GM21390 (cell line): ENCODE data around the gene CCK.
A peak's percentile ranks its signal among the peaks of the same experiment; 100 is the strongest.

Experiments used
- ATAC-seq: cut with Tn5 transposase; IDR thresholded peaks from one replicate; pipeline ENCODE4 v1.9.1; 2021; ENCODE audit not compliant: unreplicated experiment

The CCK gene

DNA sequence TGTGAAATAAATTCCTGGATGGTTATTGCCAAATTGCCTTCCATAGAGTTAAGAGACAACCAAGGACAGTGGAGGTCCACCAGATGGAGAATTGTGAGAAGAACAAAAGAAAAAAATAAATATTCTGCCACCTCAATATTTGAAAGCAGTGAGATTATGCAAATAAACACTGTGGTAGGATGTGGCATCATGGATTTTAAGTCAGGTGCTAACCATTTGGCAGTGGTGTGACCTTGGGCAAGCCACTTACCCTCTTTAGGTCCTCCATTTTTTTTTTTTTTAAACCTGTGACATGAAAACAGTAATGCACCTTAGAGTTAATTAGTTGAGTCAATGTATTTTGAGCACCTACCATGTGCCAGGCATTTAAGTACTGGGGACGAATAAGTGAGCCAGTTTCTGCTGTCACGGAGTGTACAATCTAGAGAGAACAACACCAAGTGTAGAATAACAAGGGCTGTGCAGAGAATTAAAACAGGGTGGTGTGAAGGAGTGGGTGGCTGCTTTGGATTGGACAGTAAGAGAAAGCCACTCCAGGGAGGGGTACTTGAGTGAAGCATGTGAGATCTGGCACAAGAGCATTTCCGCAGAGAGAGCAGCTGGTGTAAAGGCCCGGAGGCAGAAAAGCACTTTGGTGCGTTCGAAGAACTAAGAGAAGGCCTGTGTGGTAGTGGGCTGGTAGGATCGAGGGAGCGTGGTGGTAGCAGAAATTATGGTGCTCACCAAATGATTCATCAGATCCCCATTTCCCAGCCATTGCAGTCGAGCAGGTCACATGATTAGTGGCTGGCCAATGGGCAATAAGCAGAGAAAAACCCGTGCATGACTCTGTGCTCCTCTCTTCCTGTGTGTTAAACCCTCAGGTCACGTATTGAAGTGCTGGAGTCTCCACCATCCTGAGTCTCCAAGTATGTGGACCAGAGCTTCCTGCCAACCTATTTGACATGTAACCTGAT, 39.2 kb downstream of the CCK start:
- no peak for ATAC-seq

DNA sequence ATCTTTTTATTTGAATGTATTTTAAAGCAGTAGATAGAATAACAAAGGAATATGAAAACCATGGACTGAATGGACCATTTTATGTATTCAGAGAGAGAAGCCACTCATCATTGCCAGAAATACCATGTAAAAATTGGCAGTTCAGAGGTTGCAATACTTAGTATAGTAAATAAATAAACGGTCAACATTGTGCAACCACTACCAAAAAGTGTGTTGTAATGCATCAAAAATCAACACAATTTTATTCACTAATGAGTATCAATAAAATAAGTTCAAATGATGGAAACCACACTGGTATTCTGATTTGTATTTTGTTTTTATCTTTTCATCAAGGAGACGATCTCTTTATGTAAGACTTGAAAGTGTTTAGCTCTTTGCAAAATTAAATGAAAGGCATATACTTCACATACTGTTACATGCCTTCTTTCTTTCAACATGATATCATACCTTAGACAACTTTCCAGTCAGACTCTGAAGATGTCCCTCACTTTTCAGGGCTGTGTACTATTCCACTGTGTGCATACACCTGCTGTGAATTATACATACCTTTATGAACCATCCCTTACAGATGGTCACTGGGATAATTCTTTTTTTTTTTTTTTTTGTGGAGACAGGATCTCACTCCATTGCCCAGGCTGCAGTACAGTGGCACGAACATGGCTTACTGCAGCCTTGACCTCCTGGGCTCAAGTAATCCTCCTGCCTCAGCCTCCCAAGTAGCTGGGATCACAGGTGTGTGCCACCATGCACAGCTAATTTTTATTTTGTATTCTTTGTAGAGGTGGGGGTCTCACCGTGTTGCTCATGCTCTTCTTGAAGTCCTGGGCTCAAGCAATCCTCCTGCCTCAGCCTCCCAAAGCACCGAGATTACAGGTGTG, 40.3 kb downstream of the CCK start:
- no peak for ATAC-seq

DNA sequence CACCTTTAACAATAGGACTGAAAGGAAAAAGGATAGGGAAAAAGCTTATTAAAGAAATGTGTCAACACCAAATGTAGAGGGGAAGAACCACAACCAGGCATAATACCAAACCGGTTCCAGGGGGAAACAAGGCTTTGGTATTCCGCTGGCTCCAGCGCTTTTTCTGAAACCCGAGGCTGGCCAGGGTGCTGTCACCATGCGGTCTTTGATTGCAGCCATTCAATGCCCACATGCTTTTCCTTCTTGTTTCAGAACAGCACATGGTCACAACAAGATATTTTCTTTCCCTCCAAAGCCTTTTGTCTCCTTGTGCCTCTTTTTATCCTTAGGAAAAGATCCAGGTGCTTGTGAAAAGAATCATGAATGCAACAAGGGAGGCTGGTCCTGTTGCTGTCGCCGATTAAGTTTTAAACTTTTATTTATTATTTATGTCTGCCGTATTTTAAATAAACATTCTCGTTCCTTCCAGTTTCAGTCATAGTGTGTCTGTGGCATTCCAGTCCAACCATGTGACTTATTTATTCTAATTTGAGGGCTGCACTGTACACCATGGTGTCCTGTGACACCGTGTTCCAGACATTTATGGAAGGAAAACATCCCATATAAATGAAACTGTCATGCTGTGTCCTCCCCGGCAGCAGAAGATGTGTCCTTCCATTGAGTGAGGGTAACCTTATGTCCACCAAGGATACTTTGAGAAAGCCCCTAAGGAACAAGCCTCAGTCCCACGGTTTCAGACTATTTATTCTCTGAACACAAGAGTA, 41.1 kb downstream of the CCK start:
- no peak for ATAC-seq

DNA sequence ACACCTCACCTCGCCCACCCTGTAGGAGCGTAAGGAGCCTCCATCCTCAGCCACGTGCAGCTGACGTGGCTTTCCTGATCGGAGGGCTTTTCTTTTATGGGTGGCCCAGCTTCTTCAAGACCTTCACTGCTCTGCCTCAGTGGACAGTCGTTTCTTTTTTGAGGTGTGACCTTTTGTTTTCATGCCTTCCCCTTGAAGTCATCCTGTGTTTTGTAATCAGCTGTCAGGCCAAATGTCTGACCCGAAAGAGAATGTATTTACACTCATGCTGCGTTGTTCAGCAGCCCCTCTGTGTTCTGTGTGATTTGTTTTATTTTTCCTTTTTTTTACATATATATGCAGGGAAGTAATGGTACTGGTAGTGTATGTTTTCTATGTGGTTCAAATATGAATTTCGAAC, 41.8 kb downstream of the CCK start:
- ATAC-seq: no peak

GRCh38 chr3:42222942-42223693, 42.9 kb downstream of the CCK start:
- ATAC-seq: no peak

- no peak for ATAC-seq
These were observed 45.4 kb downstream of the CCK start for GRCh38 chr3:42220436-42221121.

- ATAC-seq: no peak
These were observed 49.1 kb downstream of the CCK start for GRCh38 chr3:42216931-42217333.

DNA sequence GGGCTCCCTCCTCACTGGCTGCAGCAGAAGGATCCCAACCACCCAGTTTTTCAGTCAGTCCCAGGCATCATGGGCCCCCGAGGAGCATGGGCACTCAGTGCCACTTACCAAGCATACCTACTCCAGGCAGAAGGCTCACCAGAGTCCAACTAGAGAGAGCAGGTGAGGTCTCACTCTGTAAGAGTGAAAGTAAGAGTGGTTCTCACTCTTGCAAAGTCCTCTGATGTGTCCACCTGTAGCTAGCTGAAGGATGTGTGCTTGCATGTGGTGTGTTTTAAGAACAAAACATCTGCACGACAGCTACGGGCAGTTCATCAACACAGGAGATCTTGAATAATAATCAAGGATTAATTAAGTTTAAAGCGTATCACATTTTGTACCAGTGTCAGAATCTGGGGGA, 49.7 kb downstream of the CCK start:
- peak; percentile 76 for ATAC-seq

GRCh38 chr3:42214565-42215283, 51.3 kb downstream of the CCK start:
- peak; percentile 72 for ATAC-seq

- ATAC-seq: no peak
These were observed 51.9 kb downstream of the CCK start for GRCh38 chr3:42214064-42214463.

- peak; percentile 37 for ATAC-seq
These were observed 52.6 kb downstream of the CCK start for GRCh38 chr3:42213417-42213816.

DNA sequence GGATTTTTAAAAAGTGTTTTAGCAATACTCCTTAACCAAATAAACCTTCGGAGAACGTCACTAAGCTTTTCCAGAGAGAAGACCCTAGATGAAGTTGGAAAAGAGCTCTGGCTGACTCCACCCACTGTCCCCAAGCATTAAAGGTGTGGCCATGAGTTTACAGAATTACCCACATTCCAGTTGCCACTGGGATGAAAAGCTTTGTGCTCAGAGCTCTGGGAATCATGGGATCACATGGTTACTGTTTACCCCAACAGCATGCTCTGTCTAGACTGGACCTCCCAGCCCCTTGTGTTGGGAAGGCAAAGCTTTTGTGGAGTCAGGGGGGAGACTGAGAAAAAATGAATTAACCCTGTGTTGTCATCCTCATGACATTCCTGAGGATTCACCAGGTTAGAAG, 55.3 kb downstream of the CCK start:
- ATAC-seq: no peak

GRCh38 chr3:42209917-42210316, 56.1 kb downstream of the CCK start:
- no peak for ATAC-seq
